ENCODE measurements around the gene PHC3.
"Not testable (repeated sequence)": the region's sequence is repeated elsewhere in the genome, so short reads cannot be mapped to it uniquely, and the experiment has no call there.

PHC3 gene

GRCh38 chr3:170114165-170114564 lies 67.4 kb downstream of the PHC3 start:
- not testable (repeated sequence) for DNase-seq

DNA sequence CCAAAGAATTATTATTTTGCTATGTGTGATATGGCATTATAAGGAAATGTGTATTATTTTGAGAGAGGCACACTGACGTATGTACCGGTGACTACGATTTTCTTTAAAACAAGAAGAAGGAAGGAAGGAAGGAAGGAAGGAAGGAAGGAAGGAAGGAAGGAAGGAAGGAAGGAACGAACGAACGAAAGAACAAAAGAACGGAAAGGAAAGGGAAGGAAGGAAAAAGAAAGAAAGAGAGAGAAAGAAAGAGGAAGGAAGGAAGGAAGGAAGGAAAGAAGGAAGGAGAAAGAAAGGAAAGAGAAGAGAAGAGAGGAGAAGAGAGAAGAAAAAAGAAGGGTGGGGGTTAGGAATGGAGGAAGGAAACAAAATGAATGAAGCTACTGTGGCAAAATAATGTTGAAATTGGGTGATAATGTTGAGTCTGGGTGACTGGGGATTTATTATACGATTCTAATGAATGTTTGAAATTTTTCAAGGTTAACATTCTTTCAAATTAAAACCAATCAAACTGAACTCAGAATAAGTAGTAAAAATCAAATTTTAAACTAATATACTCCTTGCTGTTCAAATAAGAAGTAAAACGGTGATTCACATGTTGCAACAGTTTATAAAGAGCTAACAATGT lies 70.3 kb downstream of the PHC3 start:
- DNase-seq = no peak

DNA sequence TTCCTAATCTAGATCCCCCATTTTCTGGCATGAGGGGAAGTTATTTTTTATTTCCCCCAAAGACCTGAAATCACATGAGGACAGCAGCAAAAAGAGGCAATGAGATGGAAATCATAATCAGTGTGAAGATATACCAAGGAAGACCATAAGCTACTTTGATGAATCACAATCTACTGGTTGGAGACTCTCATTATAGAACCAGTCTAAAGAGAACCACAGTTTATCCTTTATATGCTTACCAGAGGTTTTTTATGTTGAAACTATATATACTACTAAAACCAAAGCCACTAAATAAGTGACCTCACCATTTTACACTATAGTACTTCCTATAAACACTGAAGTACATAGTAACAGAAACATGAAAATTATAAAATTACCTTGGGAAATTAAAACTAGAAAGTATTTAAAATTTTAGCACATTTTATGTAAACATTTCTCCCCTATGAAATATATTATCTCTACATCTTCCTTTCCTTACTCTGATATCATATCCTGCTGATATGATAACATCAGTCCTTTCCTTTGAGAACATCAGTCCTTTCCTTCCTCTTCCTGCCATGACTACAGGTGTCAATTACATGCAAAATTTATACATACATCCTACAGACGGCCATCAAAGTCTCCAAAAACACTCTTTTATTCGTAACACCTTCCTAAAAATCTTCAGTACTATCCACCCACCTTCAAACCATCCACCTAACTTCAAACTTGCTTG lies 71.8 kb downstream of the PHC3 start:
- no peak for DNase-seq

- no peak for DNase-seq
These were observed 72.6 kb downstream of the PHC3 start for GRCh38 chr3:170108955-170109354.

GRCh38 chr3:170107941-170108340 lies 73.6 kb downstream of the PHC3 start:
- DNase-seq = no peak

DNA sequence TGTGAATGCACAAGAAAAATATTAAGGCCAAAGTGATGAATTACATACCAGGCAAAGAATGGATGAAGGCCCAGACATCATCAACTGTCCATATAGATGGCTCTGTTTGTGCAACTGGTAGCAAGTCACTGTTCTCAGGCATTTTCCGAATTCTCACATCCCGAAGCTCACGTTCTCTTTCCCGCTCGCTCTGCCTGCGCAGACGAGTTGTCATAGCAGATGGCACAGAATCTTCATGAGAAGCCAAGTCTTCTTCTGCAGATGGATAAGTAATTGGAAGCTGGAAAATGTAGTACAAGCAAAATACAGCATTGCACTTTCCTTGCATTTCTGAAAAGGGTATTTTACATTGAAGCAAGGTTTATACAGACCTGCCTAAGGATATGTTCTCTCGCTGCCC lies 79.1 kb downstream of the PHC3 start:
- no peak for DNase-seq

DNA sequence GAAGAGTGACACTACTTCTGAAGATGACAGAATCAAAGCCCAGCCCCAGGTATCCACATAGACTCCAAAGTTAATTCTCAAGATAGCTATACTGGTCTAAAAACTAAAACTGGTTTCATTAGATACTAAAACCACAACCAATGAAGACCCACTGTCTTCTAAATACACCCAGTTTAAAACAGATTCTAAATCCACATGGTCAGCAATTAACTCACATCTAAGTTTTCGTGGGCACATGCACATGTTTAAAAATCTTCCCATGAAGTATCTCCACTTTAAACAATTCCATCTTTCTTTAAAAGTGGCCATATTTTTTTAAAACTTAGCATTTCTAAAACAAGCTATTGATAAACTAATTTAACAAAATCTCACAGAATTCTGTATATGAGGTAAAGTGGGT lies 80.6 kb downstream of the PHC3 start:
- no peak for DNase-seq

- DNase-seq = no peak
These were observed 82.8 kb downstream of the PHC3 start for GRCh38 chr3:170098753-170099152.

GRCh38 chr3:170096342-170096741 lies 85.2 kb downstream of the PHC3 start:
- no peak for DNase-seq

- DNase-seq = no peak
These were observed 85.8 kb downstream of the PHC3 start for GRCh38 chr3:170095771-170096170.

DNA sequence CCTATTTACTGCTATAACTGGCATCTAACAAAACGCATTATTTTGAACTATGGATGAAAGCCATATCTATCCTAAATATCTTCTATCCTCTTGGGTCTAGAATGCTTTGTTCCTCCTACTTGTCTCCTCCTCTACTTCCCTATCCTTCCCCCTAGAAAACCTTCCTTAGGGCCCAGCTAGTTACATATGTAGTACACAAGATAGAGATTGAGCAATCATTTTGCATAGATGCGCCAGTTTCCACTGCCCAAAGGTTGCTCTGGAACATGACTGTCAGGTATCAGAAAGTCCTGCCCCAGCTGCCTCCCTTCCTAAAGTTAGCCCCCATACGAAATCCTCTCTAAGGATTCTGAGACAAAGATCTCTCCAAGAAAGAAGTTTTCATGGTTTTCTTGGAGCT lies 88.6 kb downstream of the PHC3 start:
- no peak for DNase-seq

DNA sequence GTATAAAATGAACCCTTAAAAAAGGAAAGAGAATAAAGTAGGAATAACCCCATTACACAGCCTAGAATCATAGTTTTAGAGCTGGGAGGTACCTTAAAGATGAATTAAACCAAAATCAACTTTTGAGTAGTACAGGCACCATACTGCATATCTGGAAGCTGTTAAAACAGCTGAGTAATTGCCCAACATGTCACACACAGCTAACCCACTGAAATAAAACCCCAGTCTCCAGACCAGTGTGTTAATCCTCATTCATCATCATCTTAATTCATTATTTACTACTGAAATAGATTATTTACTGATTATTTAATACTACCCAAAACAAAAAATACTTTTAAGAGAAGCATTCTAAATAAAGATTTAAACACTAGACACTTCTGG lies 90.9 kb downstream of the PHC3 start:
- DNase-seq = no peak

DNA sequence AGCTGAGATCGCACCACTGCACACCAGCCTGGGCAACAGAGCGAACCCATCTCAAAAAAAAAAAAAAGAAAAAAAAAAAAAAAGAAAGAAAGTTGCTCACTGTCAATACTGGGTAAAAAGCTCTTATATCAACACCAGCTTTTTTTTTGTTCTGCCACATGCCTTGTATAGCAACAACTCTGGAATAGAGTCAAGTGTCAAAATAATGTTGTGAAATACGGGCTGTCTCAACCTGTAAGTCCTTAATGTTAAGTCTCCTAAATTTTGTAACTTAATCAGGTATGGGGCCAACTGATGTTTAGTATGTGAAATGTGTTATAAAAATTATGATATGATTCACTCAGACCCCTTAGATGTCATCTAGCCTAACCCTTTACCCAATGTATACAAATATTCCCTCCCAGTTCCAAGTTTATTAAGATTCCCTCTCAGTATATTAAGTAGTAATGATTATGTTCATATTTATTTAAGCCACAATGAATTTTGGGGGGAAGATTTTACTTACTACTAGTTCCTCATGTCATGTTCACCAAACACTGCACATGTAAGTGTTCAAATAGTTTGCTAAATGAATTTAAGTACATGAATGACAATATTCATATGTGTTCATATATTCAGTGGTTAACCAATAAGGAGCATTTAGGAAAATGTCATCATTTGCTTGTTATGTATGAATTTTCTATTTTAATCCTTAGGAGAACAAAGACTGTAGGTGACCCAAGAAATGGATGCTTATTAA lies 91.5 kb downstream of the PHC3 start:
- no peak for DNase-seq

DNA sequence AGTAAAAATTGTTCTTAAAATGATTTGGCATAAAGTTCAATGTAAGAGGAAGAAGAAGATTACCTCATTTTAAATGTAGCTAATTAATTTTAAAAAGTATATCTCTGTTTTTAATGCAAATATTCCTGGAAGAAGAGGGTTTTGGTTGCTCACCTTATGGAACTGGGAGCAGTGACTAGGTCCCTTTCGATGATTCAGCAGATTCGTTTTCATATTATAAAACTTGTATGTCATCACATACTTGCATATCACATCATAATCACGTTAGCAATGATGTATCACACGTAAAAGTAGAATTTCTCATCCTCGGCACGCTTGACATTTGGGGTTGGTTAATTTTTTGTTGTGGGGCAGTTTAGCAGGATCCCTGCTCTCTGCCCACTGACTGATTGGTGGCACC lies 96.1 kb downstream of the PHC3 start:
- DNase-seq = no peak

DNA sequence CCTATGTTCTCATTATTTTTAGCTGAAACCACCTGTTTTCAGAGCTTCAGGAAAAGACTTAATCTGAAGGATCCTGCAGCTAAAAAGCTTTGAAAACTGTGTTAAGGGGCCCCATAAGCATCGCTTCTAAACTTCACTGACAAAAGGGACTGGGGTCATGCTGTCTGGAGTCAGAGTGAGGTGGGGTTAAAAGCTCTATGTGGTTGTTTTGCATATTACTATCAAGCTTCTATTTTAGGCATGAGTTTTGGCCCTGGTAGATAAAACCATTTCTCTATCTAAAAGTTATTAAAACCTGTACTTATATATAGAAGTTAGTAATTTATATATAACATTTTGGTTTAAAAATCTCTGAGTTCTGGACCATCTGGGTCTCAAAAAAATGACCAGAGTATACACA lies 98.2 kb downstream of the PHC3 start:
- DNase-seq = no peak

DNA sequence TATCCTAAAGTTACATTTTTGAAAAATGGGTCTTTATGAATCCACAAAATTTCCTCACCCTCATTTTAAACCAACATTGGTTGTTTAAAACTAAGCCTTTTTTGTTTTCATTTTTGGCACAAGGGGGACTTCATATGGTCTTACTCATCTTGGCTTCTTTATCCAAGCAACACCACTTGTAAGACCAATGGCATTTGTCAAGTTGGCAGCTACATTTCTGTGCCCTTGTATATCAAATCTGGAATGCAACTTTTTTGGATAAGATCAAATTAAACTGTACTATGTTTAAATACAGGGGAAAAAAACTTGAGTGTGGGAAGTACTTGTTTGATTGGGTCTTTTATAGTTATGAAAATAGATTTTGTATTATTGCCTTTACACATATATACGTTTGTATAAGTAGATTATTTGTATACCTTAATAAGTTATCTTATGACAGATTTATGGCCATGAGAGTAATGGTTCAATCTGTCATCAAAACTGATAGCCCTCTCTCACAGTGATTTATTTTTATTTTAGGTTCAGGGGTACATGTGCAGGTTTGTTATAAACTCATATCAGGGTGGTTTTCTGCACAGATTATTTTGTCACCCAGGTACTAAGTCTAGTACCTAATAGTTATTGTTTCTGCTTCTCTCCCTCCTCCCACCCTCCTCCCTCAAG lies 100.3 kb downstream of the PHC3 start:
- DNase-seq = no peak

DNA sequence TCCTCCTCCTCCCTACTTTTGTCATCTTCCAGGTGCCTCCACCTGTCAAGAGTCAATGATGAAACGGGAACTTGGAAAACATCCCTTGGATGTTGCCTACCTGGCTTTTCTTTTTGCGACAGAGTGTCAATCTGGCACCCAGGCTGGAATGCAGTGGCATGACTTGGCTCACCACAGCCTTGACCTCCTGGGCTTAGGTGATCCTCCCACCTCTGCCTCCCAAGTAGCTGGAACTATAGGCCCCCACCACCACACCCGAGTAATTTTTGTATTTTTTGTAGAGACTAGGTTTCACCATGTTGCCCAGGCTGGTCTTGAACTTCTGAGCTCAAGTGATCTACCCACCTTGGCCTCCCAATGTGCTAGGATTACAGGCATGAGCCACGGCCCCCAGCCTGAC lies 100.9 kb downstream of the PHC3 start:
- no peak for DNase-seq

DNA sequence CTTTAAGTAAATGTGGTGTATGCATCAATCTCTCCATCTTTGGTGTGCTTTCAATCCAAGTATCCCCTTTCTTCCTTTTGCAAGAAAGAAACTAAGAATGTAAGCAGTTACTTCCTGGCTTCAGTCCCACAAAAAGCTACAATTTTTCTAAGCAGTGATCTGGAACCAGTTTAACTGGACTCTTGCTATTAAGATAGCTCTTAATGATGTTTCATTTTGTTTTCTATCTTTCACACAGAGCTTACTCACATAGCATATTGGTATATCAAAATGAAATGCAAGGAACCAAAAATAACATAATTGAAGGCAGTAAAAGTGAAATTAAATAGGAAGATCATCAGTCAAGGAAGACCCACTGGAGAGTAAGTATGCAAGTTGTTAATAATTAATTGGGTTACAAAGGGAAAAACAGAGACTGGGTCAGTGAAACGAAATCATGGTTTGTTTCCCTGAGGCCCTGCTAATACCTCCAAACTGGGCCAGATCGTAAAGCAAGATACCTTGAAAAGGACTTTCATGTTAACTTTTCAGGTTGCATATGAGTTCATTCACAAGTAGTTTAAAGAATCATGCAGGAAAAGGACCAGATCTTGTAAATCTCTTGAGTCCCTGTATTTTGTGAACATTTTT lies 101.9 kb downstream of the PHC3 start:
- DNase-seq = no peak

- no peak for DNase-seq
These were observed 102.8 kb downstream of the PHC3 start for GRCh38 chr3:170078620-170079281.

GRCh38 chr3:170077361-170077760 lies 104.2 kb downstream of the PHC3 start:
- DNase-seq = no peak

DNA sequence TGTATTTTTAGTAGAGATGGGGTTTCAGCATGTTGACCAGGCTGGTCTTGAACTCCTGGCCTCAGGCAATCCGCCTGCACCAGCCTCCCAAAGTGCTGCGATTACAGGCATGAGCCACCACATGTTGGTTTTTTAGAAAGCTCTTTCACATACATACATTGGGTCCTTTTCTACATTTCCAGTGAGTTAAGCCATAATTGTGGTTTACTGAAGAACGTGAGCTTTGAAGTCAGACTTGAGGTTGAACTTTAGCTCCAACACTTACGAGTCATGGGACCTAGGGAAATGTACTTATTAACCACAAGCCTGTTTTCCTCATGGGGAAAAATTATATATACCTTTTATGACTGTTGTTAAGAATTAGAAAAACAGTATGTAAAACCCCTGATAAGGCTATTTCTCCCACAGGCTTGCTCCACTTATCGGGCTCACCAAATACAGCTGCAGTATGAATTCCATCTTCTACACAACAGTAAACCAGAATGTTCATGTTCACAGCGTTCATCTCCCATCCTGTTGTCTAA lies 104.8 kb downstream of the PHC3 start:
- no peak for DNase-seq

DNA sequence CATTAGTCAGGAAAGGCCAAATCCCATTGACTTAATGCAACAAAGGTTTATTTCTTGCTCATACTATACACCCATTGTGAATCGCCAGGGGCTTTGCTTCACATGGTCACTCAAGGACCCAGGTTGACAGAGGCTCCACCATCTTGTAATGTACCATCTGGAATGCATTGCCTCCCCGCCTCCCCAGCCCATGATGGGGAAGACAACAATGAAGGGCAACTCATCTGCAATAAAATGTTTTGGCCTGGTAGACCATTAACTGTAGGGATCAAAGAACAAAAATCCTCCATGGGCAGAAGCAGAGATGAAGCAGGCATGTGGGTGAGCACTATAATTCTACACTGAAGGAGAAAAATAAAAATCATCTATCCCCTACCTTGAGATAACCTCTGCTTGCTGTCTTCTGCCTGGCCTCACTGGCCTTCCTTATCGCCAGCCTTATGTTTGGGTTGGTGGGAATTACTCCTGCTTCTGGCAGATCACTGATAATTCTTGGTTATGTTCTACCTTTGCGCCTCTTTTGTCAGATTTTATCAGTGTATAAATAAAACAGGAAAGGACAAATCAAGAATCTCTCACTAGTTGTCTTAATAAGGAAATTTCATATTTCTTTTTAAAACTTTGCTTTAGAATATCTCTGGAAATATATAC lies 106.0 kb downstream of the PHC3 start:
- DNase-seq = no peak
